Hepatocyte (in vitro differentiated cells): Measurements from ENCODE around the gene CTSC.

Experiments used
- EZH2phosphoT487 ChIP-seq: fragments of 200-600 bp; sonication (generic); IDR thresholded peaks from one replicate; pipeline ENCODE4 v1.6.1; 2018; ENCODE audit warnings: antibody characterized with exemption, mild to moderate bottlenecking, low read depth, moderate library complexity; ENCODE audit not compliant: unreplicated experiment, severe bottlenecking
- TF ChIP-seq, protein P1 (sequence below): fragments of 200-600 bp; sonication (generic); IDR thresholded peaks from 2 replicates; pipeline ENCODE4 v1.5.1; 2016; ENCODE audit warnings: antibody characterized with exemption, mild to moderate bottlenecking; ENCODE audit not compliant: poor library complexity

DNA sequence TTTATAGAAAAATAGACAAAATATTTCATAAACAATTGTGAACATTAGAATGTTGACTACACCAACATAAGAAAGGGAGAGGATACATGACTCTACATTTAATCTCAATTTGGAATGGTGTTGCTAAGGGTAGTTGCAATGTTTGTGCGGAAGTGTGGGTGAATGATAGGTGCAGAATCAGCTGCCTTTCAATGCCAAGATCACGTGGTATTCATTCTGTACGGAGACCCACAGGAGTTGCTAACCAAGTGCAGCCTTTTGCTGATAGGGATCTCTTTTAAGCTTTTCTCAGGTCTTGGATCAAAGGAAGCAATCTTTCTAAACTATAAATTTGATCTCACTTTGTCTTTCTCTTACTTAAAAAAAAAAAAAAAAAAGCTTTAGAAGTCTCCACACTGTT, 29.8 kb upstream of the CTSC start:
- TF ChIP-seq, protein P1, sequence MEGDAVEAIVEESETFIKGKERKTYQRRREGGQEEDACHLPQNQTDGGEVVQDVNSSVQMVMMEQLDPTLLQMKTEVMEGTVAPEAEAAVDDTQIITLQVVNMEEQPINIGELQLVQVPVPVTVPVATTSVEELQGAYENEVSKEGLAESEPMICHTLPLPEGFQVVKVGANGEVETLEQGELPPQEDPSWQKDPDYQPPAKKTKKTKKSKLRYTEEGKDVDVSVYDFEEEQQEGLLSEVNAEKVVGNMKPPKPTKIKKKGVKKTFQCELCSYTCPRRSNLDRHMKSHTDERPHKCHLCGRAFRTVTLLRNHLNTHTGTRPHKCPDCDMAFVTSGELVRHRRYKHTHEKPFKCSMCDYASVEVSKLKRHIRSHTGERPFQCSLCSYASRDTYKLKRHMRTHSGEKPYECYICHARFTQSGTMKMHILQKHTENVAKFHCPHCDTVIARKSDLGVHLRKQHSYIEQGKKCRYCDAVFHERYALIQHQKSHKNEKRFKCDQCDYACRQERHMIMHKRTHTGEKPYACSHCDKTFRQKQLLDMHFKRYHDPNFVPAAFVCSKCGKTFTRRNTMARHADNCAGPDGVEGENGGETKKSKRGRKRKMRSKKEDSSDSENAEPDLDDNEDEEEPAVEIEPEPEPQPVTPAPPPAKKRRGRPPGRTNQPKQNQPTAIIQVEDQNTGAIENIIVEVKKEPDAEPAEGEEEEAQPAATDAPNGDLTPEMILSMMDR = no peak
- no peak for TF ChIP-seq EZH2phosphoT487
